Mesendoderm (in vitro differentiated cells): ENCODE measurements around the gene DMRTB1.
A peak's percentile ranks its signal among the peaks of the same experiment; 100 is the strongest.

Experiments used
- DNase-seq: peaks from one replicate; pipeline ENCODE4 v3.0.0; 2013
- H2AK5ac ChIP-seq: 2 replicates; pipeline ENCODE4 v1.6.1; 2013; ENCODE audit warnings: low read length, inconsistent platforms
- H2BK120ac ChIP-seq: 2 replicates; pipeline ENCODE4 v1.6.1; 2013; ENCODE audit warnings: low read depth, mild to moderate bottlenecking, low read length, moderate library complexity, mixed read lengths
- H2BK15ac ChIP-seq: replicated peaks from 2 replicates; pipeline ENCODE4 v1.6.1; 2013; ENCODE audit warnings: low read depth, mild to moderate bottlenecking, moderate library complexity
- H2BK5ac ChIP-seq: 2 replicates; pipeline ENCODE4 v1.6.1; 2013; ENCODE audit warnings: low read length, inconsistent platforms
- H3K18ac ChIP-seq: 2 replicates; pipeline ENCODE4 v1.6.1; 2013; ENCODE audit warnings: mild to moderate bottlenecking, low read length, mixed read lengths
- H3K23ac ChIP-seq: one replicate; pipeline ENCODE4 v1.6.1; 2013; ENCODE audit warnings: low read length
- H3K27ac ChIP-seq: 2 replicates; pipeline ENCODE4 v1.5.1; 2013; ENCODE audit warnings: low read depth, mild to moderate bottlenecking, inconsistent platforms, low read length, moderate library complexity
- H3K27me3 ChIP-seq: 2 replicates; pipeline ENCODE4 v1.6.1; 2013; ENCODE audit warnings: low read length, control low read depth, mild to moderate bottlenecking, inconsistent platforms; ENCODE audit not compliant: insufficient read depth, poor library complexity
- H3K36me3 ChIP-seq: 2 replicates; pipeline ENCODE4 v1.6.1; 2013; ENCODE audit warnings: low read length, inconsistent platforms; ENCODE audit not compliant: control insufficient read depth, insufficient read depth
- H3K4ac ChIP-seq: one replicate; pipeline ENCODE4 v1.6.1; 2013; ENCODE audit warnings: low read depth, mild to moderate bottlenecking, low read length, moderate library complexity
- H3K4me1 ChIP-seq: 2 replicates; pipeline ENCODE4 v1.6.1; 2013; ENCODE audit warnings: low read depth, low read length, inconsistent platforms; ENCODE audit not compliant: control insufficient read depth
- H3K4me2 ChIP-seq: 2 replicates; pipeline ENCODE4 v1.6.1; 2013; ENCODE audit warnings: low read length
- H3K4me3 ChIP-seq: 2 replicates; pipeline ENCODE4 v1.5.1; 2013; ENCODE audit warnings: mild to moderate bottlenecking, low read length
- H3K56ac ChIP-seq: one replicate; pipeline ENCODE4 v1.6.1; 2013; ENCODE audit warnings: low read length
- H3K79me1 ChIP-seq: 2 replicates; pipeline ENCODE4 v1.6.1; 2013; ENCODE audit warnings: low read length, inconsistent platforms
- H3K79me2 ChIP-seq: 2 replicates; pipeline ENCODE4 v1.6.1; 2013; ENCODE audit warnings: mild to moderate bottlenecking, low read length; ENCODE audit not compliant: control insufficient read depth, insufficient read depth
- H3K9ac ChIP-seq: 2 replicates; pipeline ENCODE4 v1.6.1; 2013; ENCODE audit warnings: low read length, inconsistent platforms
- H4K5ac ChIP-seq: one replicate; pipeline ENCODE4 v1.6.1; 2013; ENCODE audit warnings: low read length
- H4K8ac ChIP-seq: one replicate; pipeline ENCODE4 v1.6.1; 2013; ENCODE audit warnings: low read depth, mild to moderate bottlenecking, control low read depth, low read length, moderate library complexity
- WGBS: extraction: QIAGEN DNeasy Blood & Tissue Kit; methylation state at CpG from one replicate; pipeline ENCODE4 v1.1.7; 2013; ENCODE audit warnings: low lambda C conversion rate, missing lambda C conversion rate; ENCODE audit not compliant: insufficient coverage; ENCODE audit errors: extremely low coverage; 5-methylcytosine and 5-hydroxymethylcytosine counted together

The DMRTB1 gene

DNA sequence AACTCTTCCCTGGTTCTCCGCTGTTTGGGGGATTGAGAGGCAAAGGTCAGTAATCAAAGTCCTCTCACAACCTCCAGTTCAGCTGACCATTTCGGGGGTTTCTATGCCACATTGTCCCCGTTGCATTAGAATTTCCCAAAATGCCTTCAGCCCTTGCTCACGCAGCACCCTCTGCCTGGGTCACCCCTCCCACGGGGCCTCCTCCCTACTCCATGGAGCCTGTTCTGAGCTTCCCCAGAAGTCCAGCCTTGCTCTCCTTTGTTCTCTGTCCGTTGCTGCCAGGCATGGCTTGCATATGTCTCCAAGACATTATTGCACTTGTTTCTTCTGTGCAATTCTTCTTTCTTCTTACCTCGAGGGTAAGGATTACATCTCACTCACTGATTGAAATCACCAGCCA, 16.5 kb downstream of the DMRTB1 start:
- no peak overlapping the region for H2AK5ac ChIP-seq
- no peak overlapping the region for H3K4me2 ChIP-seq
- no peak overlapping the region for H4K8ac ChIP-seq
- no CpG with 5 or more reads among the region's 7 CpGs for WGBS
- H3K36me3 ChIP-seq: no peaks in the 10 kb centered on the region
- H3K79me2 ChIP-seq: no peaks in the 10 kb centered on the region
- H3K4me3 ChIP-seq: no peak overlapping the region
- no peak overlapping the region for H3K27ac ChIP-seq
- H3K27me3 ChIP-seq: no peaks in the 10 kb centered on the region
- no peak overlapping the region for H3K23ac ChIP-seq
- no peak overlapping the region for H3K4ac ChIP-seq
- H2BK15ac ChIP-seq: no peak overlapping the region
- no peak overlapping the region for H3K9ac ChIP-seq
- no peak overlapping the region for H4K5ac ChIP-seq
- H3K18ac ChIP-seq: no peak overlapping the region
- H3K79me1 ChIP-seq: no peaks in the 10 kb centered on the region
- H3K4me1 ChIP-seq: no peaks in the 10 kb centered on the region
- H2BK120ac ChIP-seq: no peak overlapping the region
- peak overlapping the region; percentile 51 for H3K56ac ChIP-seq
- H2BK5ac ChIP-seq: no peak overlapping the region
- DNase-seq: no peak

DNA sequence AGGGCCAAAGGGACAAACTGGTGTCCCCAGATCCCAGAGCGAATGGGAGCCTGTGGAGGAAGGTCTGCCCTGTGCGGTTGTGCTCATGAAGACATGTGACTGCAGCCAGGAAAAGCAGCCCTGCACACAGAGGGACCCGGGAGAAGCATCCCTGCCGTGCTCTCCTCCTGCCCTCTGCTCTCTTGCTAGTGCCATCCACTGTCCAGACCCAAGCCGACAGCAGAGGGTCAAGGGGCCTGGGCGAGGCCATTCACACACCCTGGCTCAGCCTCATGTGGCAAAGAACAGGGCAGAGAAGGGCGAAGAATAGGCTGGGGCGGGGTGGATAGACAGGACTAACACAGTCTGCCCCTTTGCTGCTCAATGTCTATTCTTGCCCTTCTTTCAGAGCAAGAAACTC, 17.4 kb downstream of the DMRTB1 start:
- Histone ChIP-seq H3K9ac (no peak overlapping the region), H2BK15ac (no peak overlapping the region), H2BK120ac (no peak overlapping the region), H2BK5ac (no peak overlapping the region), H3K36me3 (no peaks in the 10 kb centered on the region), H3K4ac (no peak overlapping the region), H3K56ac (no peak overlapping the region), H4K8ac (no peak overlapping the region), H3K4me3 (no peak overlapping the region), H3K27me3 (no peaks in the 10 kb centered on the region), H3K23ac (no peak overlapping the region), H2AK5ac (no peak overlapping the region), H3K18ac (no peak overlapping the region), H4K5ac (no peak overlapping the region), H3K79me2 (no peaks in the 10 kb centered on the region), H3K4me2 (no peak overlapping the region), H3K79me1 (no peaks in the 10 kb centered on the region), H3K27ac (no peak overlapping the region), H3K4me1 (no peaks in the 10 kb centered on the region)
- no peak for DNase-seq
- no CpG with 5 or more reads among the region's 8 CpGs for WGBS

DNA sequence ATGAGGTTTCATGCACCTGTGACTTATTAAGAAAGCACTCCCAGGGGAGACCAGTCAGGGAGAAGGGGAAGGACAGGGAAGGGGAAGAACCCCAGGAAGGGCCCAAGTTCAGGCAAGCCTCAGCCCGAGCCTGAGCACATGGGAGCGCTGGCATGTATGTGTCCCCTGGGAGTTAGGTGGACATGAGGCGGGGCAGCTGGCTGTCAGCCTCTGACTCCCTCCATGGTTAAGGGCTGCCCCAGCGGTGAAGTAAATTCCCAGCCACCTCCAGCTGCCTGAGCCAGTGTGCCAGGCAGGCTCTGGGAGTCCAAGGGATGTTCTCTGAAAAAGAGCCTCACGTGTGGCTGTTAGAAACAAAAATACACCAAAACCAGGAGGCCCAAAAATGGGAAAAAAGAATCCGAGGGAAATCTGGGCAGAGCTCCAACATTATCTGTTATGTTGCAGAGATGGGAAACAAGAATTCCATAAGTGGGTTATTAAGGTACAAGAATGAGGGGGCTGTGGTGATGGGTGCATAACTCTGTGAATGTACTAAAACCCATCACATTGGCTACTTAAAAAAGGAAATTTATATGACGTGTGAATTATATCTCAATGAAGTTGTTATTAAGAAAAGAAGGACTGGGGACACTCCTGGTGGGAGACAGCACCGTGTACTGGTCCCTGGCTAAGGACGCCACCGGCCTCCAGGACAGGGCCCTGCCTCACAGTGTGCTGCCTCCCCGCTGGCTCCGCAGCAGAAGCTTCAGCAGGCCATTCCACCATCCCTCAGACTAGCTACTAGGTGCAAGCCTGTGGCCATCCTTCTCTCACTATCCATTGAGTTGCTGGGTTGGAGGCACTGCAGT, 18.7 kb downstream of the DMRTB1 start:
- Histone ChIP-seq H3K27me3 (no peaks in the 10 kb centered on the region), H3K23ac (no peak overlapping the region), H2AK5ac (no peak overlapping the region), H3K79me1 (no peaks in the 10 kb centered on the region), H3K4ac (no peak overlapping the region), H3K36me3 (no peaks in the 10 kb centered on the region), H3K27ac (no peak overlapping the region), H3K9ac (no peak overlapping the region), H4K8ac (no peak overlapping the region), H3K4me2 (no peak overlapping the region), H3K79me2 (no peaks in the 10 kb centered on the region), H2BK5ac (no peak overlapping the region), H3K4me1 (no peaks in the 10 kb centered on the region), H3K4me3 (no peak overlapping the region), H3K18ac (no peak overlapping the region), H3K56ac (no peak overlapping the region), H2BK120ac (no peak overlapping the region), H4K5ac (no peak overlapping the region), H2BK15ac (no peak overlapping the region)
- no peak for DNase-seq
- WGBS: no CpG with 5 or more reads among the region's 12 CpGs

DNA sequence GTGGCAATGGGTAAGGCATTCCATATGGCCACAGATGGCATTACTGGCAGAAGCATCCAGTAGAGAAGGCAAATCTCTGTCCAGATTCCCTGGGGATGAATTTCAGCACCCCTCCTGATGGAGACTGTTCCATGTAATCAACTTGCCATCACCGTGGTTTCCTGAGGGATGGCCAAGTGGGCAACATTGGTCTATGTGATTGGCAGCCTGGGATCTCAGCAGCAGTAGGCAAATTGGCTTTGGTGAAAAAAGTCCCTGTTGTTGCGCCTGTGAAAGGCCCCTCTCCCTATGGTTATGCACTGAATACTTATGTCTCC, 19.3 kb downstream of the DMRTB1 start:
- Histone ChIP-seq H3K9ac (no peak overlapping the region), H3K27ac (no peak overlapping the region), H3K18ac (no peak overlapping the region), H3K56ac (no peak overlapping the region), H3K4me1 (no peaks in the 10 kb centered on the region), H4K5ac (no peak overlapping the region), H3K4me2 (no peak overlapping the region), H3K4ac (no peak overlapping the region), H3K23ac (no peak overlapping the region), H2BK120ac (no peak overlapping the region), H3K79me1 (no peaks in the 10 kb centered on the region), H2BK5ac (no peak overlapping the region), H3K4me3 (no peak overlapping the region), H2AK5ac (no peak overlapping the region), H4K8ac (no peak overlapping the region), H2BK15ac (no peak overlapping the region), H3K79me2 (no peaks in the 10 kb centered on the region), H3K27me3 (no peaks in the 10 kb centered on the region), H3K36me3 (no peaks in the 10 kb centered on the region)
- no peak for DNase-seq
- WGBS: no CpG with 5 or more reads among the region's 2 CpGs

DNA sequence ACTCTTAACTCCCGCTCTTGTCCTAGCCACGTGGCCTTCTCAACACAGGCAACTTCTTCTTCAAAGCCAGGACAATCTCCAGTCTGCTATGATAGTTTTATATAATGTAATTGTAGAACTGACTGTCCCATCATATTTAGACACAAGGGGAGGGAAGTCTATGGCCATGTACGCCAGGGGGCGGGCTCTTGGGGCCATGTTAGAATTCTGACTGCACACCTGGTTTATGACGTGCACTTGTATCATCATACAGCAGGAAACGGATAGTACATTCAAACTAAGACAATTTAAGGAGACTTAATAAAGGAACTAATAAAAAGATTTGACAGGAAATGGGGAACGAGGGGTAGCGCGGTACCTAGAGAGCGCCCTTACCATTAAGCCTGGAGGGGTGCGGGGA, 21.5 kb downstream of the DMRTB1 start:
- Histone ChIP-seq H2BK5ac (no peak overlapping the region), H3K27me3 (no peaks in the 10 kb centered on the region), H3K4me1 (no peaks in the 10 kb centered on the region), H2BK120ac (no peak overlapping the region), H2BK15ac (no peak overlapping the region), H3K18ac (no peak overlapping the region), H3K79me2 (no peaks in the 10 kb centered on the region), H3K23ac (no peak overlapping the region), H4K5ac (no peak overlapping the region), H3K27ac (no peak overlapping the region), H3K36me3 (no peaks in the 10 kb centered on the region), H3K4me3 (no peak overlapping the region), H4K8ac (no peak overlapping the region), H3K56ac (no peak overlapping the region), H3K4ac (no peak overlapping the region), H3K9ac (no peak overlapping the region), H3K79me1 (no peaks in the 10 kb centered on the region), H2AK5ac (no peak overlapping the region), H3K4me2 (no peak overlapping the region)
- no CpG with 5 or more reads among the region's 11 CpGs for WGBS
- DNase-seq: no peak

DNA sequence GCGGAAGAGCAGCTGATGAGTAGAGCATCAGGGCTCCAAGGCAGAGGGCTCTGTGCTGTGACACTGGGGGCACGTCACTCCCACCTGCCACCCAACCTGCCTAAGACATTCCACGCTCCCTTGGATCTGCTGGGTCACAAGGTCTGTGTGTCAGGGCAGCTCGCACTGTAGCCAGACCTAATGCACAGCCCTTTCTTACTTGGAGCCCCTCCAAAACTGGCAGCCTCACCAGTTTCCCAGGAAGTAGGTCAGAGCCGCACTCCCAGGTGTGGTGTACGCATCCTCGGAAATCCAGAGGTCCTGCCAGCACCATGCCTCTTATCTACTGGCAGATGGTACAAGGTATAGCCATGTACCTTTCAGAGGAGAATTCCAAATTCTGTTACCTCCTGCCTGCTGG, 22.3 kb downstream of the DMRTB1 start:
- H3K4me2 ChIP-seq: no peak overlapping the region
- H3K9ac ChIP-seq: no peak overlapping the region
- H3K27me3 ChIP-seq: no peaks in the 10 kb centered on the region
- no peak overlapping the region for H4K8ac ChIP-seq
- H4K5ac ChIP-seq: no peak overlapping the region
- no peak overlapping the region for H3K56ac ChIP-seq
- no peak overlapping the region for H3K27ac ChIP-seq
- no peak for DNase-seq
- no peaks in the 10 kb centered on the region for H3K79me2 ChIP-seq
- no peak overlapping the region for H2BK5ac ChIP-seq
- no peak overlapping the region for H2BK15ac ChIP-seq
- no peaks in the 10 kb centered on the region for H3K4me1 ChIP-seq
- H3K36me3 ChIP-seq: no peaks in the 10 kb centered on the region
- H3K79me1 ChIP-seq: no peaks in the 10 kb centered on the region
- H3K4ac ChIP-seq: no peak overlapping the region
- H3K18ac ChIP-seq: no peak overlapping the region
- H2AK5ac ChIP-seq: no peak overlapping the region
- H3K23ac ChIP-seq: no peak overlapping the region
- no CpG with 5 or more reads among the region's 7 CpGs for WGBS
- H3K4me3 ChIP-seq: no peak overlapping the region
- no peak overlapping the region for H2BK120ac ChIP-seq
